Urinary bladder (tissue), 4 donors: Measurements from ENCODE around the gene C1orf21. TPM values are rescaled to one million over a fixed set of nuclear protein-coding genes. Genes with fewer than 3 reads are reported as not detected.
"Not testable (repeated sequence)": the region's sequence is repeated elsewhere in the genome, so short reads cannot be mapped to it uniquely, and the experiment has no call there.

Source experiments
- DNase-seq: peaks from one replicate; pipeline ENCODE4 v3.0.0-alpha.2; 2015; ENCODE audit errors: extremely low spot score
- H3K27ac ChIP-seq: one replicate; pipeline ENCODE4 v1.5.1; 2013; ENCODE audit warnings: low read depth, mild to moderate bottlenecking, moderate library complexity
- H3K36me3 ChIP-seq: one replicate; pipeline ENCODE4 v1.6.1; 2013; ENCODE audit warnings: mild to moderate bottlenecking, moderate library complexity; ENCODE audit not compliant: insufficient read depth
- H3K4me1 ChIP-seq: one replicate; pipeline ENCODE4 v1.6.1; 2013; ENCODE audit warnings: mild to moderate bottlenecking, moderate library complexity; ENCODE audit not compliant: insufficient read depth
- H3K4me3 ChIP-seq: one replicate; pipeline ENCODE4 v1.5.1; 2013; ENCODE audit warnings: low read depth, low read length
- WGBS: extraction: QIAGEN DNeasy Blood & Tissue Kit; methylation state at CpG from one replicate; pipeline ENCODE4 v1.1.7; 2013; 5-methylcytosine and 5-hydroxymethylcytosine counted together
- polyA plus RNA-seq: library from polyadenylated mRNA; stranded (reverse); fragments of 200-250 nt; gene quantifications from one replicate; pipeline ENCODE4 v1.2.3, GENCODE V29; 2013
- total RNA-seq: library from RNA; depleted of rRNA; stranded (reverse); fragments of >200 nt; gene quantifications from one replicate; pipeline ENCODE4 v1.2.3, GENCODE V29; 2014
- donor health status: healthy with polysubstance abuse.
- donor health status: healthy.

C1orf21 gene, protein sequence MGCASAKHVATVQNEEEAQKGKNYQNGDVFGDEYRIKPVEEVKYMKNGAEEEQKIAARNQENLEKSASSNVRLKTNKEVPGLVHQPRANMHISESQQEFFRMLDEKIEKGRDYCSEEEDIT
- total RNA-seq (100 TPM), polyA plus RNA-seq (67.3 TPM)

GRCh38 chr1:184386312-184387068, at the start of gene C1orf21:
Gene C1orf21, plus strand, starts transcription at chr1:184387029. Its CDS starts 90,481 bp downstream, at chr1:184477510.
- DNase-seq = peak; percentile 83
- H3K4me1 ChIP-seq = no peaks in the 10 kb centered on the region
- H3K36me3 ChIP-seq = no peaks in the 10 kb centered on the region
- peak within 1 kb of the TSS; percentile 87 for H3K27ac ChIP-seq
- peak within 1 kb of the TSS; percentile 80 for H3K4me3 ChIP-seq
- under 1% methylated on average over 72 of the region's 73 CpGs for WGBS

DNA sequence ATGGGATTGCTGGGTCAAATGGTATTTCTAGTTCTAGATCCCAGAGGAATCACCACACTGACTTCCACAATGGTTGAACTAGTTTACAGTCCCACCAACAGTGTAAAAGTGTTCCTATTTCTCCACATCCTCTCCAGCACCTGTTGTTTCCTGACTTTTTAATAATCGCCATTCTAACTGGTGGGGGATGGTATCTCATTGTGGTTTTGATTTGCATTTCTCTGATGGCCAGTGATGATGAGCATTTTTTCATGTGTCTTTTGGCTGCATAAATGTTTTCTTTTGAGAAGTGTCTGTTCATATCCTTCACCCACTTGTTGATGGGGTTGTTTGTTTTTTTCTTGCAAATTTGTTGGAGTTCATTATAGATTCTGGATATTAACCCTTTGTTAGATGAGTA, 49.0 kb upstream of the C1orf21 start:
- H3K36me3 ChIP-seq, H3K4me1 ChIP-seq, DNase-seq, H3K4me3 ChIP-seq, H3K27ac ChIP-seq: not testable (repeated sequence)
- WGBS = 89% methylated on average over 1 of the region's 1 CpG

DNA sequence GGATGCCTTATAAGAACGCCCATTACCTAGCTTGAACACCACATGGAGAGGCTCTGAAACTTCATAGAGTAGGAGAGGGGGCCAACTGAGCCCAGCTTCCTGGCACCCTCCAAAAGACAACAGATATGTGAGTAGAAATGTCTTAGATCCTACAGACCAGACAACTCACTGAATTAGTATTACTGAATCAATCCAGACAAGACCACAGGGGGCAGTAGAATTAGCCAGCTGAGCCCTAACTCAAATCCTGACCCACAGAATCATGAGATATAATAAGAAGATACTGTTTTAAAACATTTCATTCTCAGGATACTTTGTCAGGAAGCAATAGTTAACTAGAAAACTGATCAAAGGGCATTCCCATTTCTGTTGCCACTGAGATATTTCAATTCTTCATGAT, 45.8 kb upstream of the C1orf21 start:
- 98% methylated on average over 1 of the region's 1 CpG for WGBS
- Histone ChIP-seq H3K36me3 (no peaks in the 10 kb centered on the region), H3K4me3 (no peak overlapping the region), H3K4me1 (no peaks in the 10 kb centered on the region), H3K27ac (no peak overlapping the region)
- no peak for DNase-seq

DNA sequence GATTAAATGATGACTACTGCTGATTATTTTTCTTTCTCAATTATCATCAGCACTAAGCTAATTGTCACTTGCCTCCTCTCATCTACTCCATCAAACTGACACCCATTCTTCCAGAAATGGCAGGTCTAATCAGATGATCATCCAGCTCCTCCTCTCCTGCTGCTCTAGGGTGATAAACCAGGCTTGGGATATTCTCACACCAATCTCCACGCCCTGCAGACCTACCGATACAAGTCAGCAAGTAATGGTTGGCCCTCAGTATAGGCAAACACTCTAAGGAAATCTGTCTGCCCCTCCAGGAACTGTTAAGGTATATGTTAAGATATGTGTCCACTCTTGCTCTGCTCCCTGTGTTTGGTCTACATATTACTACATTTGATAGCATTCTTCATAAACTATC, 36.3 kb upstream of the C1orf21 start:
- Histone ChIP-seq H3K4me1 (no peaks in the 10 kb centered on the region), H3K27ac (no peak overlapping the region), H3K4me3 (no peak overlapping the region), H3K36me3 (no peaks in the 10 kb centered on the region)
- DNase-seq = no peak
- 91% methylated on average over 2 of the region's 2 CpGs for WGBS

DNA sequence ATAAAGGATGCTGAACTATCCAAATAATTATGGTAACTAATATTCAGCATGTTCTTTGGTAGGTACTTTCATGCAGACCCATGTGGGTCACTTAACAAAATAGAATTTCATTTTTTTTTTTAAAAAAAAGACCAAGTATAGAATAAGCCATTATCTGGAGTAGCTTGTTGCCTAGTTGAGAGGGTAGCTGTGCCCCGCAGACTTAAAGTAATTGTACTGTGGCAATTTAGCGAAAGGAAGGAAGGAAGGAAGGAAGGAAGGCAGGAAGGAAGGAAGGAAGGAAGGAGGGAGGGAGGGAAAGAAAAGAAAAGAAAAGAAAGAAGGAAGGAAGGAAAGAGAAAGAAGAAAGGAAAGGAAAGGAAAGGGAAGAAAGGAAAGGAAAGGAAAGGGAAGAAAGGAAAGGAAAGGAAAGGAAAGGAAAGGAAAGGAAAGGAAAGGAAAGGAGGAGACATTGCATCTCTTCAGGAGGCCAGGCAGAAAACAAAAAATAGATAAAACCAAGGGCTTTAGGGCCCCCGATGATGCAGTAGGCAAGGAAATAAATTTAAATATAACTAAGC, 35.3 kb upstream of the C1orf21 start:
- no peaks in the 10 kb centered on the region for H3K4me1 ChIP-seq
- no peak overlapping the region for H3K27ac ChIP-seq
- no peak overlapping the region for H3K4me3 ChIP-seq
- no peaks in the 10 kb centered on the region for H3K36me3 ChIP-seq
- WGBS = 87% methylated on average over 3 of the region's 3 CpGs
- no peak for DNase-seq

DNA sequence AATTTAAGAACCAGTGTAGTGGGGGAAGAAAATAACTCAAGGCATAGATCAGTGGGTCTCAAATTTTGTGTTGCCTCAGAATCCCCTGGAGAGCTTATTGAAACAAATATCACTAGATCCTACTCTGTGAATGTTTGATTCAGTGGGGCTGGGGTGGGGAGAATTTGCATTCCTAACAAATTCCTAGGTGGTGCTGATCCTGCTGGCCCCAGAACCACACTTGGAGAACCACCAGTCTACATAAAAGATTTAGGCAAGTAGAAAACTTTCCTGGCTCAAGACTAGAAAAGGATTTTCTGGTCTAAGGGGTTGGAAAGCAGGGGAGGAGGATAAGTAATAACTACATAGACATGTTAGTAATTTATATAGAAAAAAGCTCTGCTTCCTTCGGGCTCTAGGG, 34.1 kb upstream of the C1orf21 start:
- no peak overlapping the region for H3K27ac ChIP-seq
- 56% methylated on average over 1 of the region's 1 CpG for WGBS
- no peaks in the 10 kb centered on the region for H3K36me3 ChIP-seq
- DNase-seq = no peak
- H3K4me3 ChIP-seq = no peak overlapping the region
- H3K4me1 ChIP-seq = no peaks in the 10 kb centered on the region

GRCh38 chr1:184354719-184355118, 32.1 kb upstream of the C1orf21 start:
- DNase-seq = no peak
- 93% methylated on average over 2 of the region's 2 CpGs for WGBS
- H3K4me1 ChIP-seq = no peaks in the 10 kb centered on the region
- no peaks in the 10 kb centered on the region for H3K36me3 ChIP-seq
- H3K4me3 ChIP-seq = no peak overlapping the region
- no peak overlapping the region for H3K27ac ChIP-seq

DNA sequence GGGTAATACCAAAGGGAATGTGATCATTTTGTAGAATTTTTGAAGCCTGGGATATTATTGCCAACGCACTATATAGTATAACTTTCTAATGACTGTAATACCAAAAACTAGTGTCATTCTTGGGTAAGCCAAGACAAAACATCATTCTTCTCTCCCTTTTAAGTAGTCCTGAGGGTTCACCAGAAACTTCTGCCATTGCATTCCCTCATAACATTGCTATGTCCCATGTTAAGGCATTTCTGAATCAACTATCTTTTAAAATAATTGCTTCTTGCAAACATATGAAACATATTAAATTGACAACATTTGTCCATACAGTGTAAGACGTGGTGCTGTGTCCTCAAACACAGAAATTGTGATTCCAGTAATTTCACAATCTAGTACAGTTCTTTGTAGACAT, 29.9 kb upstream of the C1orf21 start:
- 91% methylated on average over 2 of the region's 2 CpGs for WGBS
- Histone ChIP-seq H3K36me3 (no peaks in the 10 kb centered on the region), H3K27ac (no peak overlapping the region), H3K4me1 (no peaks in the 10 kb centered on the region), H3K4me3 (no peak overlapping the region)
- DNase-seq = no peak

DNA sequence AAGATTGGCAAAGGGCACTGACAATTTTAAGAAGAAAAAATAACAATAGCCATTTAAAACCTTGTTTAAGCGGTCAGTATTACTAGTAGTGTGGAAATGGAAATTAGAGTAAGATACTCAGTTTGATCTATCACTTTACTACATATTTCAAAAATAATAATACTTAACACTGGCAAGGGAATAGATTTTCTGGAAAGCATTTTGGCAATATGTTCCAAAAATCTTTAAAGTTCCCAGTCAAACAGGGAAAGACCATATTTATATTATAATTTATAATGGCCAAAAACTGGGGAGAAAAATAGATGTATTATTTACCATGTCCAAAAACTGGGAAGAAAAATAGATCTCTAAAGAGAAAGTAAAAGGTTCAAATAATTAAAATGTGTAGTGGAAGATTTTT, 28.6 kb upstream of the C1orf21 start:
- Histone ChIP-seq H3K27ac (no peak overlapping the region), H3K4me1 (no peaks in the 10 kb centered on the region), H3K36me3 (no peaks in the 10 kb centered on the region), H3K4me3 (no peak overlapping the region)
- DNase-seq = no peak
- WGBS = 99% methylated on average over 1 of the region's 1 CpG

GRCh38 chr1:184359909-184360308, 26.9 kb upstream of the C1orf21 start:
- no peak for DNase-seq
- 97% methylated on average over 3 of the region's 3 CpGs for WGBS

GRCh38 chr1:184362876-184363275, 24.0 kb upstream of the C1orf21 start:
- H3K4me1 ChIP-seq = no peaks in the 10 kb centered on the region
- no peak overlapping the region for H3K27ac ChIP-seq
- DNase-seq = no peak
- H3K36me3 ChIP-seq = no peaks in the 10 kb centered on the region
- 87% methylated on average over 1 of the region's 1 CpG for WGBS
- H3K4me3 ChIP-seq = no peak overlapping the region

More at GRCh38 chr1:184359909-184360308, 26.9 kb upstream of the C1orf21 start:
- no peak overlapping the region for H3K27ac ChIP-seq
- H3K4me1 ChIP-seq = no peaks in the 10 kb centered on the region
- H3K4me3 ChIP-seq = no peak overlapping the region
- H3K36me3 ChIP-seq = no peaks in the 10 kb centered on the region

- Histone ChIP-seq H3K36me3 (no peaks in the 10 kb centered on the region), H3K4me3 (no peak overlapping the region), H3K27ac (no peak overlapping the region), H3K4me1 (no peaks in the 10 kb centered on the region)
- 95% methylated on average over 2 of the region's 2 CpGs for WGBS
- no peak for DNase-seq
Observed at GRCh38 chr1:184365699-184366098, 21.1 kb upstream of the C1orf21 start.

GRCh38 chr1:184366997-184367396, 19.8 kb upstream of the C1orf21 start:
- DNase-seq = no peak
- Histone ChIP-seq H3K4me3 (no peak overlapping the region), H3K27ac (no peak overlapping the region), H3K4me1 (no peaks in the 10 kb centered on the region), H3K36me3 (no peaks in the 10 kb centered on the region)
- 81% methylated on average over 11 of the region's 11 CpGs for WGBS

- Histone ChIP-seq H3K4me1 (no peaks in the 10 kb centered on the region), H3K36me3 (no peaks in the 10 kb centered on the region), H3K27ac (no peak overlapping the region), H3K4me3 (no peak overlapping the region)
- DNase-seq = no peak
- 90% methylated on average over 1 of the region's 1 CpG for WGBS
Observed at GRCh38 chr1:184367427-184368038, 19.3 kb upstream of the C1orf21 start.
